ENCODE data around the gene SLC9A8. TPM values are rescaled to one million over a fixed set of nuclear protein-coding genes. Genes with fewer than 3 reads are reported as not detected.

SLC9A8 gene
- total RNA-seq, 1 experiment from 2014 or later, result 7.5 TPM

- no peak overlapping the region for H3K14ac ChIP-seq (ENCODE audit: insufficient read depth, low read length)
- H2BK5ac ChIP-seq (ENCODE audit: insufficient read length, low read length), result no peak overlapping the region
- WGBS (ENCODE audit: extremely low coverage, insufficient read length, low lambda C conversion rate), result no CpG with 5 or more reads among the region's 12 CpGs
- no peak overlapping the region for H4K91ac ChIP-seq (ENCODE audit: insufficient read length, low read depth, low read length)
- H2BK120ac ChIP-seq (ENCODE audit: low read depth, low read length, poor library complexity, severe bottlenecking), result no peak overlapping the region
- H3K18ac ChIP-seq (ENCODE audit: insufficient read length, low read depth, low read length), result no peak overlapping the region
- H3K27ac Mint-ChIP-seq, result peak overlapping the region; percentile 49 to 91 (median 83); a peak in 4 of 7 replicates
- H3K27me3 Mint-ChIP-seq (ENCODE audit: low read depth), result no peaks in the 10 kb centered on the region
- H3K23ac ChIP-seq (ENCODE audit: insufficient read length, low read depth, low read length), result no peak overlapping the region
- no peaks in the 10 kb centered on the region; a peak in 1 of 7 replicates for H3K36me3 Mint-ChIP-seq (ENCODE audit: insufficient read depth in 1 of 3, low read depth in 3 of 3)
- H3K4me1 Mint-ChIP-seq, result peaks cover 57 to 63% of the 10 kb centered on the region in 2 experiments
- no peak overlapping the region for H3K9ac ChIP-seq (ENCODE audit: extremely low read depth, insufficient read length, low read length)
- no peaks in the 10 kb centered on the region for H3K9me3 ChIP-seq (ENCODE audit: control insufficient read depth, low read depth, low read length)
- no peaks in the 10 kb centered on the region for H3K27me3 ChIP-seq (ENCODE audit: insufficient read depth, low read length)
- H3K9me3 Mint-ChIP-seq, result no peaks in the 10 kb centered on the region; a peak in 1 of 5 replicates
- H2BK12ac ChIP-seq (ENCODE audit: insufficient read length, low read depth, low read length), result no peak overlapping the region
- no peaks in the 10 kb centered on the region for H3K79me2 ChIP-seq (ENCODE audit: insufficient read depth, low read length)
- H2BK15ac ChIP-seq (ENCODE audit: low read depth, low read length), result no peak overlapping the region
- no peak overlapping the region for H3T11ph ChIP-seq (ENCODE audit: low read length)
- H3K79me1 ChIP-seq (ENCODE audit: insufficient read depth, low read depth, low read length, poor library complexity, severe bottlenecking), result no peaks in the 10 kb centered on the region
- H2BK20ac ChIP-seq (ENCODE audit: low read depth, low read length, poor library complexity, severe bottlenecking), result no peak overlapping the region
- H3K4ac ChIP-seq (ENCODE audit: low read depth, low read length), result no peak overlapping the region
- no peak overlapping the region for H2AK5ac ChIP-seq (ENCODE audit: insufficient read length, low read length)
- no peak overlapping the region for H3K56ac ChIP-seq (ENCODE audit: insufficient read length, low read depth, low read length)
- H3K4me1 ChIP-seq (ENCODE audit: insufficient read depth, low read length), result peaks cover 16% of the 10 kb centered on the region
- H3K27ac ChIP-seq (ENCODE audit: insufficient read length, low read depth, low read length), result no peak overlapping the region
- no peaks in the 10 kb centered on the region for H3K23me2 ChIP-seq (ENCODE audit: insufficient read length, low read depth, low read length, poor library complexity, severe bottlenecking)
- no peak overlapping the region for H4K5ac ChIP-seq (ENCODE audit: insufficient read length, low read depth, low read length)
- TF ChIP-seq, protein P1, sequence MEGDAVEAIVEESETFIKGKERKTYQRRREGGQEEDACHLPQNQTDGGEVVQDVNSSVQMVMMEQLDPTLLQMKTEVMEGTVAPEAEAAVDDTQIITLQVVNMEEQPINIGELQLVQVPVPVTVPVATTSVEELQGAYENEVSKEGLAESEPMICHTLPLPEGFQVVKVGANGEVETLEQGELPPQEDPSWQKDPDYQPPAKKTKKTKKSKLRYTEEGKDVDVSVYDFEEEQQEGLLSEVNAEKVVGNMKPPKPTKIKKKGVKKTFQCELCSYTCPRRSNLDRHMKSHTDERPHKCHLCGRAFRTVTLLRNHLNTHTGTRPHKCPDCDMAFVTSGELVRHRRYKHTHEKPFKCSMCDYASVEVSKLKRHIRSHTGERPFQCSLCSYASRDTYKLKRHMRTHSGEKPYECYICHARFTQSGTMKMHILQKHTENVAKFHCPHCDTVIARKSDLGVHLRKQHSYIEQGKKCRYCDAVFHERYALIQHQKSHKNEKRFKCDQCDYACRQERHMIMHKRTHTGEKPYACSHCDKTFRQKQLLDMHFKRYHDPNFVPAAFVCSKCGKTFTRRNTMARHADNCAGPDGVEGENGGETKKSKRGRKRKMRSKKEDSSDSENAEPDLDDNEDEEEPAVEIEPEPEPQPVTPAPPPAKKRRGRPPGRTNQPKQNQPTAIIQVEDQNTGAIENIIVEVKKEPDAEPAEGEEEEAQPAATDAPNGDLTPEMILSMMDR (conservative IDR thresholded peaks at IDR 0.05), result no peak
- no peak overlapping the region for H2AFZ ChIP-seq (ENCODE audit: low read length)
- no peak overlapping the region for H4K8ac ChIP-seq (replicated peaks; ENCODE audit: insufficient read length, low read depth, low read length)
- H3K4me2 ChIP-seq (ENCODE audit: insufficient read depth, insufficient read length, low read length), result no peak overlapping the region
- no peak for DNase-seq
- no peaks in the 10 kb centered on the region for H4K20me1 ChIP-seq (ENCODE audit: control insufficient read depth, insufficient read depth, insufficient read length)
- peak overlapping the region in 1 of 2 experiments; percentile 53; a peak in 1 of 5 replicates for H3K4me3 Mint-ChIP-seq
Measured at GRCh38 chr20:49762940-49763766, 49.5 kb upstream of the SLC9A8 start.

Measured in H9 (cell line).